ENCODE measurements around the gene WWC1.

The WWC1 gene

DNA sequence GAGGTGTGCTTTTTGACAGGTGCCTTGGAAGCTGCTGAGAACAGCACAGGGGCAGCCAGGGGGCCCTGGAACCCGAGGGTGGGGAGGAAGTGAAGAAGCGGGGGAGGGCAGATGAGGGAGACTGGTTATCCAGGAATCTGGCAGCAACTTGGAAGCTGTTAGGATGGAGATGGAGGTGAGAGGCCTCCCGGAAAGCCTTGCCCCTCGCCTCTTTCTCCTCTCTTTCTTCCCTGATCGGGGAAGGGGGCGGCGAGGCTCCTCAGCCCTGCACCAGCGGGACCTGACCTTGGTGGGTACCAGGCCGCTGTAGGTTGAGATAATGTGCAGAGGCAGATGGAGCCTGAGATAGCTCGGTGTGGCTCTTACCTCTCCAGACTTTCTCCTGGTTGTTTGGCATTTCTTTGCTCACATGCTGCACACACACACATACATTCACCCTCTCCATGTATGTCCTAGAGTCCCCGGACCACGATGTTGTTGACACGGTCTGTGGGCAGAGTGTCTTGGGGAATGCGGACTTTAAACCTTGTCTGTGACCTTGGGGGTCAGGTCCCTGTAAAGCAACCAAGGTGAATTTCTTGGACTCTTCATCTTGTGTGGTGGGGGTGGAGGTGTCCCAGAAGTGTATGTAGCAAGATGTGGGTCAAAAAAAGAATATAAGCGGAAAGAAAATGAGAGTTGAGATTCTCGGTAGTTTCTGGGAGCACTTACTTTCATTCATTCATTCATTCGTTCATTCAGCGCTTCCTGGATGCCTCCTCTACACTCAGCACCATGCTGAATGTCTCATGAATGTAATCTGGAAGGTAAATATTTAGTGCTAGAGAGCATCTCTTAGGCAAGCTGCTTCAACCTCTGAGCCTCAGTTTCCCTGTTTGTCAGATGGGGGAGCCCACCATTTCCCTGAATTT, 1.6 kb downstream of the WWC1 start:
- Mint-ChIP-seq H3K9me3 (no peaks in the 10 kb centered on the region), H3K36me3 (no peaks in the 10 kb centered on the region), H3K27ac (no peak overlapping the region), H3K4me3 (peak overlapping the region; percentile 38), H3K4me1 (peaks cover 10% of the 10 kb centered on the region), H3K27me3 (peaks cover 61% of the 10 kb centered on the region)
- no peak for DNase-seq
- CTCF ChIA-PET = no interaction called here

DNA sequence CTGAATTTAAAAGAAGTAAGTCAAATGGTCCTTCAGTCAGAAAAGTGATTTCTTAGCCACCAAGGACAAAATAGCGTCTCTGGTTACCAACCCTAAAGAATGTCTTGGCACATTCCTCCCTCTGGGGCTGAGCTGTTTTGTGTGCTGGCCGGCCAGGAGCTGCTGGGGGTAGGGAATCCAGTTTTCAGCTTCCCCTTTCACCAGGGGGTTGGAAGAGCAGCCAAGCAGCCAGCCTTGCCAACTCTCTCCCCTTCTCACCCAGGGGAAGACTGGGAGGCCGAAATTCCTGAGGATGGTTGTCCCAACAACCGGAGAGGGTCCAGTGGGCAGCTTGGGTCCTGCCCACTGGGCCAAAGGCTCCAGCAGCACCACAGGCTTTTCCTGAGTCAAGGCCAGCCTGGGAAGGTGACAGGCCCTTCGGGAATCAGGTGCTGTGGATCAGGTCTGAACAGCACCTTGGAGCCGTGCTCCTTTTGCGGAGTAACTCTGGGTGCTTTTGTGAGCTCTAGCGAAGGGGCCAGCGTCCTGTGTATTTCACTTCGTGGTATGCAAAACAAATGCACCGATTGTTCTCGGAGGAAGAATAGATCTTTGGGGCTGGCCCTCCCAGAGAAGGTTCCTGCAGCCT, 4.2 kb downstream of the WWC1 start:
- DNase-seq = no peak
- CTCF ChIA-PET = no interaction called here
- Mint-ChIP-seq H3K4me1 (peaks cover 7% of the 10 kb centered on the region), H3K4me3 (no peak overlapping the region), H3K27ac (no peak overlapping the region), H3K27me3 (peaks cover 39% of the 10 kb centered on the region), H3K9me3 (no peaks in the 10 kb centered on the region), H3K36me3 (no peaks in the 10 kb centered on the region)

DNA sequence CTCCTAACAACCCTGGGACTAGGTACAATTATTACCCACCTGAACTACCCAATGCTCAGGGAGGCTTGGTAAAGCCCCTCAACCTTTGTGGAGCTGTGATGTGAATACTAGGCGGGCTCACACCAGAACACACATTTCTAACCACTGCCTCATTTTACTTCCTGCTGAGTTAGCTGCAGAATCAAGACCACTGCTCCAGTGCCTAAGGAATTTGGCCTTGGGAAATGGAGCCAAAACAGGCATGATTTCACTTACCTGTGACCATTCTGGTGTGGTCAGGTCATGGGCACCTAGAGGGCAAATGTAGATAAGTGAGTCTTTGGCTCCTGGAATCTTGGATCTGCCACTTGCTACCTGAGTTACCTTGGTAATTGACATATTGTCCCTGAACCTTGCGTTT, 5.2 kb downstream of the WWC1 start:
- Mint-ChIP-seq H3K36me3 (no peaks in the 10 kb centered on the region), H3K27me3 (peaks cover 29% of the 10 kb centered on the region), H3K27ac (no peak overlapping the region), H3K4me1 (peaks cover 5% of the 10 kb centered on the region), H3K9me3 (no peaks in the 10 kb centered on the region), H3K4me3 (no peak overlapping the region)
- no peak for DNase-seq
- CTCF ChIA-PET = no interaction called here

DNA sequence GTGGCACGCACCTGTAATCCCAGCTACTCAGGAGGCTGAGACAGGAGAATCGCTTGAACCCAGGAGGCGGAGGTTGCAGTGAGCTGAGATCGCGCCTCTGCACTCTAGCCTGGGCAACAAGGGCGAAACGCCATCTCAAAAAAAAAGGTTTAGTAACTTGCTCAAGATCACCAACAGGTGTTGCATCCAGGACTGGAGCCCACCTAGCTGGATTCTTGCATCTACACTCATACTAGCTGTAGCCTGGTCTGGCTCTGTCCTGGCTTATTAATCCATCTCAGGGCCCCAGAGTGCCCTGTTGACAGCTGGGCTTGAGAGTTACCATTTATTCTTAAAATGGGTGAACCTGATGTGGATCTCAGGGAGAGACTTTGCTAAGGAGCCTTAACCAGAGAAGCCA, 7.5 kb downstream of the WWC1 start:
- Mint-ChIP-seq H3K9me3 (no peaks in the 10 kb centered on the region), H3K4me3 (no peak overlapping the region), H3K4me1 (no peaks in the 10 kb centered on the region), H3K27me3 (peaks cover 8% of the 10 kb centered on the region), H3K36me3 (no peaks in the 10 kb centered on the region), H3K27ac (no peak overlapping the region)
- CTCF ChIA-PET = interaction anchor here (0.7 kb wide), 1 partner anchor 163 kb away, joined by 3 read pairs; no protein-coding TSS in a partner anchor
- DNase-seq = no peak

DNA sequence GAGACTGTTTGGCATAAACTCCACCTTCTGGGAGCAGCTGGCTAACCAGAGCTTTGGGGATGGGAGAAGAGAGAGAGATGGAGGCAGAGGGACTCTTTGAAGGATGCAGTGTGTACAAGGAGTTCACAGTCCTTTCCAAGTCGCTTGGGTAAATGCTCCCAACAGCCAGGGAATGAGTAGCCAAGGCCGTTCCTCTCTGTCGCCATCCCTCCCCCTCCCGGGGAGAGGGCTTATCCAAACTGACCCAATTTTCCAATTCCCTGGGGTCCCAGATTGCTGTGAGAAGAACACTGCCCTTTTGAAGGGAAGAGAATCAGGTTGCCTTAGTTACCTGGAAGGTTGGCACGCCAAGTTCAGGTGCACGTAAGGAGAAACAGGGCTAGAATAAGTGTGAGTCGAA, 7.9 kb downstream of the WWC1 start:
- no peaks in the 10 kb centered on the region for H3K36me3 Mint-ChIP-seq
- CTCF ChIA-PET = no interaction called here
- H3K27me3 Mint-ChIP-seq = peaks cover 4% of the 10 kb centered on the region
- DNase-seq = no peak
- H3K4me1 Mint-ChIP-seq = no peaks in the 10 kb centered on the region
- no peaks in the 10 kb centered on the region for H3K9me3 Mint-ChIP-seq
- H3K27ac Mint-ChIP-seq = no peak overlapping the region
- no peak overlapping the region for H3K4me3 Mint-ChIP-seq

DNA sequence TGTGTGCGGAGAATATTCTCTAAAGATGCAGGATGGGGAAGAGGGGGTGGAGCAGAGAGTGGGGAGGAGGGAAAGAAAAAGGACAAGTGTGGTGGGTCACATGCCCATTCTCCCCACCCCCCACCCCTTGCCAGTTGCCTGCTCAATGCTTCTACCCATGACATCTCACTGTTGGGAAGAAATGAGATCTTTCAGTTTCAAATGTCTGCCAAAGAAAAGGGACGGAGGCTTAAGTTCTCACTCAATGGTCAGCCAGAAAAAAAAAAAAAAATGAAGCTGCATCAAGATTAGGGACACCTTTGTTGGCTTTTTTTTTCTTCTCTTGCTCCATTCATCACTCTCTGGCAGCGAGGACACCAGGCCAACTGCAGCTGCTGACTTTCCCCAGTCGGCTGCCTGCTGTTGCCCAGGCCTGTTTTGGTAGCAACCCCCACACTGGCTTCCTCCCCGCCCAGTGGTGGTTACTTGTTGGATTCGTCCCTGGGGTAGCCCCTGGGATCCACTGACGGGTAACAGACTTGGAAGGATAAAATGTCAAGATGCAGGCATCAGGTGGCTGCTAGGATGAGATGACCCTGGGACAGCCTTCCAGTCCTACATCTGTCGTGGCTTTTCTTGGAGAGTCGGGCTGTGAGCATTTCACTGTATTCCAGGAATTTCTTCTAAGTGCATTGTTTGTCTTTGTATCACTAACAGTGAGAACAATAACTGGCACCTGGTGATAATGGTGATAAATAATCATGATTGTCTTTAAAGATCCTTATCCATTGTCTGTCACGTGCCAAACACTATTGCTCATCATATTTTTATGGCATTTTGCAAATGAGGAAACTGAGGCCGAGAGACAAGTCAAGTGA, 9.1 kb downstream of the WWC1 start:
- CTCF ChIA-PET = interaction anchor here (0.6 kb wide), 1 partner anchor 18 kb away, joined by 3 read pairs; no protein-coding TSS in a partner anchor
- Mint-ChIP-seq H3K27ac (no peak overlapping the region), H3K9me3 (no peaks in the 10 kb centered on the region), H3K4me1 (no peaks in the 10 kb centered on the region), H3K4me3 (no peak overlapping the region), H3K27me3 (peaks cover 4% of the 10 kb centered on the region), H3K36me3 (no peaks in the 10 kb centered on the region)
- DNase-seq = no peak

DNA sequence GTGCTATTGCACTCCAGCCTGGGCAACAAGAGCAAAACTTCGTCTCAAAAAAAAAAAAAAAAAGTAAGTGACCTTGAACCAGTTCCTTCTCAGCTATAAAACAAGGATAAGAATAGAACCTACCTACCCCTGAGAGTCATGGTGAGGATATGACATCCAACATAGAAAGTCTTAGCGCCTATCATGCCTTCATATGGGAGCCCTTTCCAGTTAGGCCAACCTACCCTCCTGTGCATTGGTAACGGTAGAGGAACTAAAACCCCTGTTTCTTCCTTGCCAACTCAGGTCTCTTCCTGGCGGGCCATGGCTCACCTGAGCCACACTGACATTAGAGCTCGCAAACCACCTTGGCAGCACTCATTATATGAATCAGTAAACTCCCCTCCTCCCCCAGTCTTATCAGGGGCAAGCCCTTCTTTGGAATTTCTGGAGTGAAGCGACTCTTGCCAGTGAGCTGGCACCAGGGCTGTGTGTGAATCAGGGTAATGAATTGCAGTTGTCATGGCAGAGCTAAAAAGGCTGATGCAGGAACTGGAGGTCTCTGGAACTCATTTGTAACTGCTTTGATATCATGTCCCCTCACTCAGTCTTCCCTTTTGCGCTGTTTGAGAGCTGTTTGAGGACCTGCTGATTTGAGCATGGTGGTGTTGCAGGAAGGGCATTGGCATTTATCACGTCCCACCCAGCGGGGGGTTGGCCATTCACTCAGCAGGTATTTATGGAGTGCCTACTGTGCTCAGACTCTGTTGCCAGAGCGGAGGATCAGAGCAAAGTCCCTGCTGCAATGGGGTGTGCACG, 10.3 kb downstream of the WWC1 start:
- CTCF ChIA-PET = interaction anchor here (0.6 kb wide), 1 partner anchor 16 kb away, joined by 3 read pairs; no protein-coding TSS in a partner anchor
- Mint-ChIP-seq H3K27ac (no peak overlapping the region), H3K4me3 (no peak overlapping the region), H3K9me3 (no peaks in the 10 kb centered on the region), H3K4me1 (no peaks in the 10 kb centered on the region), H3K36me3 (no peaks in the 10 kb centered on the region), H3K27me3 (peaks cover 4% of the 10 kb centered on the region)
- no peak for DNase-seq

DNA sequence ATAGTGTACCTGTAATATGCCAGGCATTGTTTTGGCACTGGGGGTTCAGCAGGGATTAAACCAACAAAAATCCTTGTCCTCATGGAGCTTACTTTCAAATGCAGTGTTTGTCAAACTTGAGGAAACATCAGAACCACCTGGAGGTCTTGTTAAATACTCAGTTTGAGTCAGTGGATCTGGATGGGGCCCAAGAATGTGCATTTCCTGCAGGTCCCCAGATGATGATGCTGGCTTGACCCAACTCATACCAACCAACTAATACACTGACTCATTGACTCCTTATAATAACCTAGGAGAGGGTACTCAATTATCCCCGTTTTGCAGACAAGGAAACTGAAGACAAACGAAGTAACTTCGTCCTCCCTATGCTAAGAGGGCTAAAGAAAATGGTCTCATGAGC, 11.3 kb downstream of the WWC1 start:
- H3K36me3 Mint-ChIP-seq = no peaks in the 10 kb centered on the region
- no peaks in the 10 kb centered on the region for H3K4me1 Mint-ChIP-seq
- H3K27me3 Mint-ChIP-seq = peaks cover 8% of the 10 kb centered on the region
- no peak overlapping the region for H3K27ac Mint-ChIP-seq
- CTCF ChIA-PET = no interaction called here
- no peak for DNase-seq
- H3K9me3 Mint-ChIP-seq = no peaks in the 10 kb centered on the region
- H3K4me3 Mint-ChIP-seq = no peak overlapping the region

DNA sequence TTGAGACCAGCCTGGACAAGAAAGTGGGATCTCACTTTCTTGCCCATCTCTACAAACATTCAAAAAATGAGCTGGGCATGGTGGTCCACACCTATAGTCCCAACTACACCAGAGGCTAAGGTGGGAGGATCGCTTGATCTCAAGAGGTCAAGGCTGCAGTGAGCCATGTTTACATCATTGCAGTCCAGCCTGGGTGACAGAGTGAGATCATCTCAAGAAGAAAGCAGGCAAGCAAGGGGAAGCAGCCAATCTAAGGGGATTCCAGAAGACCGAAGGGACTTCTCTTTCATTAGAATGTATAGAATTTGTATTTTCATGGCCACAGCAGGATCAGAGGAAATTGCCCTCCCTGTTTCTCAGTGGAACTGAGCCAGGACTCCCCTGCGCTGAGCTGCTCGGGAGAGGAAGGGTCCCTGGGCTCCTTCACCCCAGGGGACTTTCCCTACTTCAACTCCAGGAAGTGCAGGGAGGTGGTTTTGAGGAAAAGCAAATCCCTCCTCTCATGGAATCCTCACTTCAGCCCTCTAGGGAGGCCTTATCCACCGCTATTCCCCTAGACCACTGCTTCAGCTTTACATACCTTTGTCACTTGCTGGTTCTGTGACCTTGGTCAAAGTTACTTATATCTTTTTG, 12.1 kb downstream of the WWC1 start:
- CTCF ChIA-PET = no interaction called here
- Mint-ChIP-seq H3K27me3 (peaks cover 10% of the 10 kb centered on the region), H3K9me3 (no peaks in the 10 kb centered on the region), H3K27ac (no peak overlapping the region), H3K4me3 (no peak overlapping the region), H3K4me1 (no peaks in the 10 kb centered on the region), H3K36me3 (no peaks in the 10 kb centered on the region)
- no peak for DNase-seq

DNA sequence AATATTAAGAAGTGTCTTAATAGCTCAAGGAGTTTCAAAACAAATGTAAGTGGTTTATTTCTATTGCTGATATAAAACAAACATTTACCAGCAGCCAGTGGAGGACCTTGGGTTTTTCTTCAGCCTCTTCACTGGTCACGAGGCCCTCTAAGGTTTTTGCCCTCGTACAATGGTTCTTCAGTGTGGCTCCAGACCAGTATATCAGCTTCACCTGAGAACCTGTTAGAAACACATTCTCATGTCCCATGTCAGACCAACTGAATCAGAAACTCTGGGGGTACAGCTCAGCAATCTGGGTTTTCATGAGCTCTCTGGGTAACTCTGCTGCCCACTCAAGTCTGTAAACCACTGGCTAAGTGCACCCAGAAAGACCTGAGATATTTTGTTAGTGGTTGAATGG, 12.9 kb downstream of the WWC1 start:
- no peak overlapping the region for H3K4me3 Mint-ChIP-seq
- no peaks in the 10 kb centered on the region for H3K36me3 Mint-ChIP-seq
- no peaks in the 10 kb centered on the region for H3K4me1 Mint-ChIP-seq
- H3K9me3 Mint-ChIP-seq = no peaks in the 10 kb centered on the region
- H3K27me3 Mint-ChIP-seq = peaks cover 18% of the 10 kb centered on the region
- no peak for DNase-seq
- CTCF ChIA-PET = no interaction called here
- H3K27ac Mint-ChIP-seq = no peak overlapping the region

DNA sequence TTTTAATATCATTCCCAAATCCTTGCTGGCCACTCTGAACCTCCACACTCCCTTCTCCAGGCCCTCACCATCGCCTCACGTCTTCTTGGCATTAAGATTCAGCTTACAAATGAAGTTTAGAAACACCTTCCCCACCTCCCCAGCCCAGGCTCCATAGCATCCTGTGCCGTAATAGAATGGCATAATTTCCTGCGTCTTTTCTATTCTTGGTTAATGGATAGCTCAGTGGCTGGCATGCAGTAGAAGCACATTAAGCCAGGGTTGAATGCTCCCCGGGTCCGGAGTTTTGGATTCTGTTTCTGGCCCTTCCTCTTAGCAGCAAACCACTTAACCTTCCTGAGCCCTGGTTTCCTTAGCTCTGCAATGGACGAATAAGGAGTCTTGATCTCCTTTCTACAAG, 13.8 kb downstream of the WWC1 start:
- CTCF ChIA-PET = no interaction called here
- Mint-ChIP-seq H3K4me1 (no peaks in the 10 kb centered on the region), H3K4me3 (no peak overlapping the region), H3K9me3 (no peaks in the 10 kb centered on the region), H3K36me3 (no peaks in the 10 kb centered on the region), H3K27ac (no peak overlapping the region), H3K27me3 (peaks cover 18% of the 10 kb centered on the region)
- no peak for DNase-seq

DNA sequence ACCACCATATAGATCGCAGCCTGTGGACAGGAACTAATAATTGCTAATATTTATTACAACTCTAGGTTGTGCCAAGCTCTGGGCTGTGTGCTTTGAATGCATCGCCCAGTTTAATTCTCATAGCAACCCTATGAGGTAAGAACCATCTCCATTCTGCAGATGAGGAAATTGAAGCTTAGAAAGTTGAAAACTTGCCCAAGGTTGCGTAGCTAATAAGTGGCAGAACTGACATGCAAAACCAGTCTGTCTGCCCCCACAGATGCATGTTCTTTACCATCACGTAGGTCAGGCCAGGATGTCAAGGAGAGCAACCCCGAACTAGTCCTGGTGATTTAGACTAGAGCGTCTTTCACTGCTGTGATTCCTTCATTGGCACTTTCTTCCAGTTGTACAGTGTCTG, 15.6 kb downstream of the WWC1 start:
- no peak overlapping the region for H3K4me3 Mint-ChIP-seq
- H3K4me1 Mint-ChIP-seq = no peaks in the 10 kb centered on the region
- H3K27me3 Mint-ChIP-seq = peaks cover 18% of the 10 kb centered on the region
- H3K9me3 Mint-ChIP-seq = no peaks in the 10 kb centered on the region
- DNase-seq = no peak
- H3K27ac Mint-ChIP-seq = no peak overlapping the region
- CTCF ChIA-PET = no interaction called here
- no peaks in the 10 kb centered on the region for H3K36me3 Mint-ChIP-seq

DNA sequence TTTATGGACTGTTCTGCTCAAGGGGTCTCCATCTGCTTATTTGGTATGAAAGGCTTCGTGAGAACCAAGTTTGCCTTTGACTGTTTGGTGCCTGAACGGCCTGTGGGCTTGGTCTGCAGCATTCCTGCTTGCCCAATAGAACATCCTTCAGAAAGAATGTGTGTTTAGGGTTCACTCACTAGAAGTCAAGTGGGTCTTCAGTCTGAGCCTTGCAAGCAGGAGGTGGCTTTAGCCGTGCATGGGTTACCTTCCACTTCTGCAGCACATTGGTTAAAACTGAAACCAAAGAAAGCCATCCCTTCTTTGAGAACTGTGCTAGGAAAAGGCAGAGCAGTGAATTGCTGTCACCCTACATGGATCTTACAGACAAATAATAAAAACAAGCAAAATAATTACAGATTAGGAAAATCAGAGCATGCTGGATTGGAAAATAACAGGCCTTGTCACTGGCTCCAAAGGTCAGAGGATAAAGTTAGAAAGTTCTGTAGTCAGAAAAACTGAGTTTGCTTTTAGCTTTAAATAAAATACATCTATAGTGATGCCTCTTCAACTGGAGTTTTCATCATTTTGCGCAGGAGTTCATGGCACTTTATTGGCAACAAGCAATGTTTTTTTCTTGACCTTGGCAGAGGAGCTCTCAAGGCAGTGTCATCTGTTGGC, 16.6 kb downstream of the WWC1 start:
- H3K27me3 Mint-ChIP-seq = peaks cover 18% of the 10 kb centered on the region
- no peak for DNase-seq
- H3K4me3 Mint-ChIP-seq = no peak overlapping the region
- CTCF ChIA-PET = no interaction called here
- no peaks in the 10 kb centered on the region for H3K36me3 Mint-ChIP-seq
- no peaks in the 10 kb centered on the region for H3K9me3 Mint-ChIP-seq
- no peak overlapping the region for H3K27ac Mint-ChIP-seq
- no peaks in the 10 kb centered on the region for H3K4me1 Mint-ChIP-seq
